Muscle of leg (tissue), 11 donors: ENCODE measurements around the gene CREBZF. TPM values are rescaled to one million over a fixed set of nuclear protein-coding genes. Genes with fewer than 3 reads are reported as not detected.

Source experiments
- DNase-seq: peaks from one replicate; pipeline ENCODE4 v3.0.0; 2013
- H3K27ac ChIP-seq: one replicate; pipeline ENCODE4 v1.5.1; 2013; ENCODE audit warnings: mild to moderate bottlenecking, low read length, control low read depth
- H3K27me3 ChIP-seq: one replicate; pipeline ENCODE4 v1.6.1; 2013; ENCODE audit warnings: low read length; ENCODE audit not compliant: control insufficient read depth, insufficient read depth
- H3K36me3 ChIP-seq: one replicate; pipeline ENCODE4 v1.6.1; 2013; ENCODE audit warnings: low read length; ENCODE audit not compliant: control insufficient read depth, insufficient read depth
- H3K4me1 ChIP-seq: one replicate; pipeline ENCODE4 v1.6.1; 2013; ENCODE audit warnings: low read length; ENCODE audit not compliant: control insufficient read depth, insufficient read depth
- H3K4me3 ChIP-seq: one replicate; pipeline ENCODE4 v1.5.1; 2013; ENCODE audit warnings: low read length, control low read depth
- H3K9me3 ChIP-seq: replicated peaks from 2 replicates; pipeline ENCODE4 v1.6.1; 2013; ENCODE audit warnings: low read depth, low read length; ENCODE audit not compliant: control insufficient read depth
- WGBS: methylation state at CpG from one replicate; pipeline ENCODE4 v1.1.5; 2013; ENCODE audit warnings: missing lambda C conversion rate; ENCODE audit not compliant: insufficient coverage; 5-methylcytosine and 5-hydroxymethylcytosine counted together
- polyA plus RNA-seq, 8 donors: library from polyadenylated mRNA; unstranded; fragments of 120-200 nt; gene quantifications; one replicate each; pipeline versions ENCODE4 v1.2.1 to v1.2.3, GENCODE V29; 2013; ENCODE audit warnings: inconsistent platforms in 1 of 8, low replicate concordance in 1 of 8; ENCODE audit not compliant: insufficient read length in 8 of 8, insufficient read depth in 1 of 8
- total RNA-seq: library from RNA; stranded (reverse); fragments of 120-200 nt; gene quantifications from one replicate; pipeline ENCODE4 v1.2.4, GENCODE V29; 2013

CREBZF gene
- total and polyA plus RNA-seq, 9 donors, result 35.8 to 62.6 (median 45.9) TPM

DNA sequence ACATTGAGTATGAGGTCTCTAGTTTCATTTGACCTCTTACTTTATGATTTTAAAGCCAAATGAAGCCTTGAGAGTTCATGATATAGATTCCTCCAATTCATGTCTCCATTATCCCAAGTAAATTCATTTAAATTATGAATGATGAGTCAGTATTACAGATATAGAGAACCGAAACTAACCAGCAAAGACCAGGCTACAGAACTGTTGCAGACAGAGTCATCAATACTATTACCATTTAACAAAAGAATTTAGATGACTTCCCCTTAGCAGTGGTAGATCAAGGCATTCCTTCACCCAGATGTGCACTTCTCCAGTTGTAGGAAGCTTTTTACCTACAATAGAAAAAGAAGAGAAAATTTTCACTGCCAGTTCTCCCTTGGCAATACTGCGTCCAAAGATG, 32.8 kb upstream of the CREBZF start:
- Histone ChIP-seq H3K27ac (no peak overlapping the region), H3K9me3 (no peaks in the 10 kb centered on the region), H3K36me3 (peaks cover 17% of the 10 kb centered on the region), H3K4me1 (no peaks in the 10 kb centered on the region), H3K4me3 (no peak overlapping the region), H3K27me3 (no peaks in the 10 kb centered on the region)
- DNase-seq, result no peak
- WGBS, result no CpG with 5 or more reads among the region's 2 CpGs

DNA sequence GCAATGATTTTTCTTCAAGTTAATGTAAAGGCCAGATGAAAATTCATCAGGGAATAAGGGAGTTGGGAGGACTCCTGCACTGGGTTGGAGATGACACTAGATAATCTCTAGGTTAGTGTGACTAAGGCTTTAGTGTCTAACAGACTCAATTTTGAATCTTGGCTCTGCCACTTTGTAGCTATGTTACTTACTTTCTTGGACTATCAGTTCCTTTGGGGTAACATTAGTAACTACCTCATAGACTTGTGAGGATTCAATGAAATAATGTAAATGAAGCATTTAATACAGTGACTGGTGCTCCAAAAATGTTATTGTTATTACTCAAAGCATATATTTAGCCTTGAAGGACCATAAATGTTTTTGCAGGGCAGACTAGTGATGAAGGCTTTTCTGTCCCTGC, 30.6 kb upstream of the CREBZF start:
- Histone ChIP-seq H3K9me3 (no peaks in the 10 kb centered on the region), H3K27me3 (no peaks in the 10 kb centered on the region), H3K36me3 (peaks cover 14% of the 10 kb centered on the region), H3K27ac (no peak overlapping the region), H3K4me3 (no peak overlapping the region), H3K4me1 (no peaks in the 10 kb centered on the region)
- no peak for DNase-seq

DNA sequence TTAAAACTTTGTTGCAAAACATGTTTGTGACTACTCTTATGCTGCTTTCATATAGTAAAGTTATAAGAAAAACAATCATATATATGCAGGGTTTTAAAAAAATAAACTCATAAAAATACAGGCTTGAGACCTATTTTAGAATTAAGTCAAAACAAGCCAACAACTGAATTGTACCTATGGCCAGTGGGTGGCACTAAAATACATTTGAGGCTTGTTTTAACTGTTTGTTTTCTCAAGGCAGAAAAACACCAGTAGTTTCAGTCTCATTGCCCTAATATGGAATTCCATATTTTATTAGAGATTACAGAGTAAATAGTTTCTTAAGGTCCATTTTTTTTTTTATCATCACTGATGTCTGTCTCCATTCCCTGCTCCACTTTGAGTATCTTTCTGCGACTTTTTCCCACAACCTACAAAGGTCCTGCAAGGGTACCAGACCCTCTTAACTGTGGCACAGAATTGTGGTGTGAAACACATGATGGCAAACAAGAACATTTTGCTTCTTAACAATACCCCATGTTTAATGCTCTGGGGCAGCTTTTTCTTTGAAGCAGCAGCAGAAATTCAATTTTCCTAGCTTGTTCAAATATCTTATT, 29.6 kb upstream of the CREBZF start:
- Histone ChIP-seq H3K4me3 (no peak overlapping the region), H3K4me1 (no peaks in the 10 kb centered on the region), H3K27me3 (no peaks in the 10 kb centered on the region), H3K36me3 (peaks cover 12% of the 10 kb centered on the region), H3K9me3 (no peaks in the 10 kb centered on the region), H3K27ac (no peak overlapping the region)
- WGBS, result no CpG with 5 or more reads among the region's 1 CpG
- DNase-seq, result peak; percentile 52

- Histone ChIP-seq H3K9me3 (no peaks in the 10 kb centered on the region), H3K4me1 (peaks cover 22% of the 10 kb centered on the region), H3K27ac (peak within 1 kb of the TSS; percentile 98), H3K4me3 (peak within 1 kb of the TSS; percentile 55), H3K36me3 (no peaks in the 10 kb centered on the region), H3K27me3 (no peaks in the 10 kb centered on the region)
- peak; percentile 99 for DNase-seq
- 18% methylated on average over 10 of the region's 13 CpGs for WGBS
Observed at GRCh38 chr11:85685820-85686459, 21.0 kb upstream of the CREBZF start, which contains the start of gene CCDC89. Gene CCDC89 (minus strand): TSS chr11:85686195. CDS start chr11:85686130, 65 bp downstream.

GRCh38 chr11:85685125-85685819, 20.3 kb upstream of the CREBZF start:
- no peaks in the 10 kb centered on the region for H3K9me3 ChIP-seq
- H3K27ac ChIP-seq, result peak overlapping the region; percentile 98
- H3K4me3 ChIP-seq, result peak overlapping the region; percentile 55
- no peaks in the 10 kb centered on the region for H3K27me3 ChIP-seq
- 27% methylated on average over 15 of the region's 15 CpGs for WGBS
- H3K4me1 ChIP-seq, result peaks cover 22% of the 10 kb centered on the region
- peak; percentile 88 for DNase-seq
- H3K36me3 ChIP-seq, result no peaks in the 10 kb centered on the region

DNA sequence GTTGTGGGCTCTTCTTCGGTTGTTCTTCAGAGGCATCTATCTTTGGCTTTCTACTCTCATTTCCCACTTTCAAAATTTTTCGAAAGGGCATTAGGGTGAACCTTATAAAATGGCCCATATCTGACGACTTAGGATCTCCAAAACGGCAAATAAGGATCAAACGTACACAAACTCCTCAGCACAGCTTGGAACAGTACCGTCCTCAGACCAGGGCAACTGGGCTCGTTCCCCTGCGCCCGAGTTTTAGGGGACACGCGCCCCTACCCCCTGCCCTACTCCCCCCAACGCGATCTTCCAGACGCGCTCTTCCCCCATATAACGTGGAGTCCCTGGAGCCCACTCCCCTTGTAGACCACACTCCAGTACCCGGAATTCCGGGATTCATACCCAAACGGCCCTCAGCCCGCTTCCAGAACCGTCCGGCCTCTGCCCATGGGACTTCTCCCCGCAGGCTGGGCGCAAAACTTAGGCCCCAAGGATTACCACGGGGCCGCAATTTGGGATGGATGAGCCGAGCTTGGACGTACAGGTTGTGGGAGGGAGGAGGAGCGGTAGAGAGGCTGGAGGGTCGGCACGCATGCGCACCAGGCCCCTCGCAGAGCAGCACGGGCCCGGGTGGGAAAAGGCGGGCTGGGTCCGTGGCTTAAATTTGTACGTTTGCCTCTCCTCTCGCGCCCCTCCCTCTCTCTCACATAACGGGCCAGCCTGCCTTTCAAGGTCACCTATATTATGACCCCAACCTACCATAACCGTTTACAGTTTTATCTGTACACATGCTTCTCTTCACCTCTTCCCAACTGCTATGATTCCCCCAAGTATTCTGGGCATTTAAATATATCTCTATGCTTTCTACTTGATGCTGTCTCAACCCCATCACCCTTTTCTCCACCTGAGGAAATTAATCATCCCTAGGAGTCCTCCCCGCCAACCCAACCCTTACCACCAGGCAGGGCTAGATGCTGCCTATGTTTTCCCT, 17.7 kb upstream of the CREBZF start:
- H3K4me3 ChIP-seq, result peak overlapping the region; percentile 59
- no peaks in the 10 kb centered on the region for H3K9me3 ChIP-seq
- no peaks in the 10 kb centered on the region for H3K36me3 ChIP-seq
- H3K27ac ChIP-seq, result peak overlapping the region; percentile 31
- H3K4me1 ChIP-seq, result peaks cover 22% of the 10 kb centered on the region
- DNase-seq, result peak; percentile 86
- 25% methylated on average over 33 of the region's 43 CpGs for WGBS
- no peaks in the 10 kb centered on the region for H3K27me3 ChIP-seq

DNA sequence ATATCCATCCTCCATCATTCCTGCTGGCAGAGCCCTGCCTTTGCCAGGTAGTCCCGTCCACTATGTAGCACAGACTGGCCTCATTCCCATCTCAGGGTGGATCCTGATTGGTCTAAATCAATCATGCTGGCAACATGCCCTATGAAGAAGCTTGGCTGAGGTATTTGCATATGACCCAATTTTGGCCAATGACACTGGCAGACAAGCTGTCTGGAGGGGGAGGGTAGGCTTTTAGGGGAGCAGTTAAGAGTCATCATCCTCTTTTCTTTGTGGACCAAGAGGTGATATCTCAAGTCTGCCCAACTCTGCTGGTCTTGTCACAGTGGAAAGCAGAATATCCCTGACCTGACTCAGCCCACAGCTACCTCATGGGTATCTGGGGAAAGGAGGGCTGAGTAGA, 16.0 kb upstream of the CREBZF start:
- no peak overlapping the region for H3K4me3 ChIP-seq
- 40% methylated on average over 1 of the region's 1 CpG for WGBS

GRCh38 chr11:85679576-85679975, 14.6 kb upstream of the CREBZF start:
- Histone ChIP-seq H3K9me3 (no peaks in the 10 kb centered on the region), H3K27me3 (no peaks in the 10 kb centered on the region), H3K4me1 (peaks cover 3% of the 10 kb centered on the region), H3K36me3 (no peaks in the 10 kb centered on the region), H3K27ac (no peak overlapping the region), H3K4me3 (no peak overlapping the region)
- no CpG with 5 or more reads among the region's 4 CpGs for WGBS
- DNase-seq, result no peak

More for the DNA sequence above, 16.0 kb upstream of the CREBZF start:
- no peak overlapping the region for H3K27ac ChIP-seq
- H3K36me3 ChIP-seq, result no peaks in the 10 kb centered on the region
- DNase-seq, result peak; percentile 8
- peaks cover 15% of the 10 kb centered on the region for H3K4me1 ChIP-seq
- no peaks in the 10 kb centered on the region for H3K27me3 ChIP-seq
- H3K9me3 ChIP-seq, result no peaks in the 10 kb centered on the region

GRCh38 chr11:85673393-85673792, 8.5 kb upstream of the CREBZF start:
- no peak overlapping the region for H3K27ac ChIP-seq
- H3K27me3 ChIP-seq, result no peaks in the 10 kb centered on the region
- peaks cover 3% of the 10 kb centered on the region for H3K9me3 ChIP-seq
- H3K36me3 ChIP-seq, result no peaks in the 10 kb centered on the region
- no peak for DNase-seq
- WGBS, result no CpG with 5 or more reads among the region's 3 CpGs
- H3K4me3 ChIP-seq, result no peak overlapping the region
- H3K4me1 ChIP-seq, result no peaks in the 10 kb centered on the region
